GM12878 (cell line): ENCODE data around the gene PDE6D. TPM values are rescaled to one million over a fixed set of nuclear protein-coding genes. Genes with fewer than 3 reads are reported as not detected.
A peak's percentile ranks its signal among the peaks of the same experiment; 100 is the strongest.

ENCODE experiments used
- BMI1 ChIP-seq: fragments of 450-650 bp; IDR thresholded peaks from 2 replicates; pipeline ENCODE4 v1.6.1; 2016; ENCODE audit warnings: mild to moderate bottlenecking, moderate library complexity, borderline replicate concordance
- CBX3 ChIP-seq: fragments of 200-600 bp; sonication (generic); IDR thresholded peaks from 2 replicates; pipeline ENCODE4 v1.6.1; 2016; ENCODE audit warnings: low read depth, borderline replicate concordance
- CEBPB ChIP-seq, 2 experiments: fragments of 150-350 bp in 1 of 2; IDR thresholded peaks; 2 replicates each; pipeline ENCODE4 v1.6.1; 2012 to 2014; ENCODE audit warnings: low read depth in 2 of 2, low read length in 2 of 2, borderline replicate concordance in 1 of 2, inconsistent platforms in 1 of 2
- DPF2 ChIP-seq: fragments of 450-650 bp; IDR thresholded peaks from 2 replicates; pipeline ENCODE4 v1.6.1; 2017; ENCODE audit warnings: mild to moderate bottlenecking
- MEF2A ChIP-seq: IDR thresholded peaks from 2 replicates; pipeline ENCODE4 v1.6.1; 2011; ENCODE audit warnings: low read depth, mild to moderate bottlenecking, low read length, moderate library complexity; ENCODE audit not compliant: insufficient read depth
- MXI1 ChIP-seq: fragments of 150-350 bp; IDR thresholded peaks from 2 replicates; pipeline ENCODE4 v1.6.1; 2011; ENCODE audit warnings: low read depth, mild to moderate bottlenecking, inconsistent platforms, low read length, improper control_type of control experiment
- MYB ChIP-seq: fragments of 150-350 bp; IDR thresholded peaks from 2 replicates; pipeline ENCODE4 v1.6.1; 2014; ENCODE audit warnings: mild to moderate bottlenecking, low read depth, low read length, borderline replicate concordance
- NRF1 ChIP-seq: conservative IDR thresholded peaks from 2 replicates; pipeline ENCODE4 v1.6.1; 2011; ENCODE audit warnings: mild to moderate bottlenecking, low read depth, low read length, improper control_type of control experiment
- POLR2AphosphoS2 ChIP-seq: IDR thresholded peaks from 2 replicates; pipeline ENCODE4 v1.6.1; 2011; ENCODE audit warnings: low read depth, mild to moderate bottlenecking, low read length, improper control_type of control experiment, moderate library complexity
- POLR2AphosphoS5 ChIP-seq: IDR thresholded peaks from 2 replicates; pipeline ENCODE4 v1.6.1; 2011; ENCODE audit warnings: mild to moderate bottlenecking, low read length, inconsistent platforms
- RELA ChIP-seq: fragments of 450-650 bp; IDR thresholded peaks from 2 replicates; pipeline ENCODE4 v1.8.0; 2014; ENCODE audit warnings: borderline replicate concordance; ENCODE audit not compliant: partially characterized antibody
- SMAD1 ChIP-seq: fragments of 450-650 bp; IDR thresholded peaks from 2 replicates; pipeline ENCODE4 v1.6.1; 2018; ENCODE audit warnings: mild to moderate bottlenecking, low read depth; ENCODE audit not compliant: partially characterized antibody
- SPI1 ChIP-seq: IDR thresholded peaks from 2 replicates; pipeline ENCODE4 v1.6.1; 2011; ENCODE audit warnings: low read depth, mild to moderate bottlenecking, low read length, moderate library complexity, borderline replicate concordance; ENCODE audit not compliant: insufficient read depth
- SRF ChIP-seq, 2 experiments: IDR thresholded peaks; 2 replicates each; pipeline ENCODE4 v1.6.1; 2011; ENCODE audit warnings: low read depth in 2 of 2, low read length in 2 of 2, mild to moderate bottlenecking in 1 of 2, moderate library complexity in 1 of 2
- ZNF384 ChIP-seq: IDR thresholded peaks from 2 replicates; pipeline ENCODE4 v1.6.1; 2012; ENCODE audit warnings: low read depth, mild to moderate bottlenecking, low read length, improper control_type of control experiment, borderline replicate concordance
- ZZZ3 ChIP-seq: IDR thresholded peaks from 2 replicates; pipeline ENCODE4 v1.6.1; 2011; ENCODE audit warnings: low read depth; ENCODE audit not compliant: control insufficient read depth, insufficient read length
- polyA plus RNA-seq, 11 experiments: library from polyadenylated mRNA; depleted of rRNA in 4 of 11; unstranded in 6 of 11; stranded (reverse) in 5 of 11; fragments of >200 nt; fragmentation: Nextera tagmentation in 4 of 11; fragmentation: Illumina TruSeq in 1 of 11; extraction: Ambion mirVana in 4 of 11; extraction: Trizol in 1 of 11; gene quantifications; 1 replicate in 1 of 11; 2 replicates in 10 of 11; pipeline versions ENCODE4 v1.2.1 to v1.2.3, GENCODE V29; 2011 to 2016; ENCODE audit warnings: inconsistent platforms in 2 of 11, missing spikeins in 2 of 11, low read depth in 1 of 11
- total RNA-seq, 4 experiments: library from RNA; depleted of rRNA in 3 of 4; stranded (reverse); fragments of >200 nt in 3 of 4; fragmentation: Illumina TruSeq in 1 of 4; extraction: Trizol in 1 of 4; gene quantifications; 2 replicates each; pipeline versions ENCODE4 v1.2.1 to v1.2.3, GENCODE V29; 2013 to 2021
- TF ChIP-seq, protein P1 (sequence below): fragments of 450-650 bp; IDR thresholded peaks from 2 replicates; pipeline ENCODE4 v1.6.1; 2018; ENCODE audit warnings: mild to moderate bottlenecking, low read depth, moderate library complexity; ENCODE audit not compliant: partially characterized antibody
- TF ChIP-seq, protein P2 (sequence below): IDR thresholded peaks from 2 replicates; pipeline ENCODE4 v1.6.1; 2011; ENCODE audit warnings: low read depth, mild to moderate bottlenecking, low read length, moderate library complexity, borderline replicate concordance; ENCODE audit errors: extremely low read depth

Gene PDE6D
- total and polyA plus RNA-seq, 10 of the 15 experiments (the other 5 are each of a cell fraction or from before 2014, with no cell fraction given) = 8.2 to 69.4 (median 56.2) TPM

DNA sequence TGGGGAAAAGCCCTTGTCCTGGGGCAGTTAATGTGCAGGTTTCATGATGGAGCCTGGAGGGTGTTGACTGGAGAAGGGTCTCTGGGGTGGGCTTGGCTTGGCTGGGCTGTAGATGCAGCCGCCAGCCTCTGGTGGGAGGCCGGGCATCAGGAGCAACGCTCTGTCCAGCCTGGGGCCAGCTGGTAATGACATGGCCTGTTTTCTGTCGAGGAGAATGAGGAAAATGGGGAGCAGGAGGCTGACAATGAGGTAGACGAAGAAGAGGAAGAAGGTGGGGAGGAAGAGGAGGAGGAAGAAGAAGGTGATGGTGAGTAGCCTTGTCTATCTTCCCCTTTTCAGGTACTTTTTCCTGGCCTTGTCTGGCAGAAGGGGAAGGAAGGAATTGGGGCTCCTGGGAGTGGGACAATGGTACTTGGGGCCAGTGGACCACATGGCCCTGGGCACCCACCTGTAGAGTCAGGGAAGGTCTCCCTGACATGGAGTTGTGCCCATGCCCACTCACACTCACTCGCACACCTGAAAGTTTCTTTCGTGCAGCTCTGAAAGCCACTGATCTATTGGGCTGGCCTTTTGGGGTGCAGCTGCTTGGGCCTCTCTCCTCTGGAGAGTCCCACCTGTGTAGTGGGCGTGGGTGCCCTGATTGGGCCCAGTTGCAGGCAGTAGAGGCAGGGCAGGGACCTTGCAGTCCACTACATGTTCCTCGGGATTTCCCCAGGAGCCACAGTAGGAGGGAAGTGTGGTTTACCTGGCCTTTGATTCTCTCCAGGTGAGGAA is 69.2 kb downstream of the PDE6D start (continued):
- TF ChIP-seq, protein P1, sequence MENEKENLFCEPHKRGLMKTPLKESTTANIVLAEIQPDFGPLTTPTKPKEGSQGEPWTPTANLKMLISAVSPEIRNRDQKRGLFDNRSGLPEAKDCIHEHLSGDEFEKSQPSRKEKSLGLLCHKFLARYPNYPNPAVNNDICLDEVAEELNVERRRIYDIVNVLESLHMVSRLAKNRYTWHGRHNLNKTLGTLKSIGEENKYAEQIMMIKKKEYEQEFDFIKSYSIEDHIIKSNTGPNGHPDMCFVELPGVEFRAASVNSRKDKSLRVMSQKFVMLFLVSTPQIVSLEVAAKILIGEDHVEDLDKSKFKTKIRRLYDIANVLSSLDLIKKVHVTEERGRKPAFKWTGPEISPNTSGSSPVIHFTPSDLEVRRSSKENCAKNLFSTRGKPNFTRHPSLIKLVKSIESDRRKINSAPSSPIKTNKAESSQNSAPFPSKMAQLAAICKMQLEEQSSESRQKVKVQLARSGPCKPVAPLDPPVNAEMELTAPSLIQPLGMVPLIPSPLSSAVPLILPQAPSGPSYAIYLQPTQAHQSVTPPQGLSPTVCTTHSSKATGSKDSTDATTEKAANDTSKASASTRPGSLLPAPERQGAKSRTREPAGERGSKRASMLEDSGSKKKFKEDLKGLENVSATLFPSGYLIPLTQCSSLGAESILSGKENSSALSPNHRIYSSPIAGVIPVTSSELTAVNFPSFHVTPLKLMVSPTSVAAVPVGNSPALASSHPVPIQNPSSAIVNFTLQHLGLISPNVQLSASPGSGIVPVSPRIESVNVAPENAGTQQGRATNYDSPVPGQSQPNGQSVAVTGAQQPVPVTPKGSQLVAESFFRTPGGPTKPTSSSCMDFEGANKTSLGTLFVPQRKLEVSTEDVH = no peak
- TF ChIP-seq ZNF384 (no peak), CBX3 (no peak), DPF2 (no peak), SMAD1 (peak; percentile 13), MXI1 (no peak), ZZZ3 (no peak), NRF1 (no peak), SRF (IDR thresholded peaks at IDR 0.05; ENCODE audit: low read depth in 2 of 2, low read length in 2 of 2) (no peak), CEBPB (IDR thresholded peaks at IDR 0.05; ENCODE audit: borderline replicate concordance in 1 of 2, low read depth in 2 of 2, low read length in 2 of 2) (no peak), BMI1 (no peak), SPI1 (no peak), MEF2A (no peak), RELA (no peak), MYB (no peak), POLR2AphosphoS2 (peak; percentile 0; the same call in 1 of the 2 replicates), POLR2AphosphoS5 (peak; percentile 91)
- TF ChIP-seq, protein P2, sequence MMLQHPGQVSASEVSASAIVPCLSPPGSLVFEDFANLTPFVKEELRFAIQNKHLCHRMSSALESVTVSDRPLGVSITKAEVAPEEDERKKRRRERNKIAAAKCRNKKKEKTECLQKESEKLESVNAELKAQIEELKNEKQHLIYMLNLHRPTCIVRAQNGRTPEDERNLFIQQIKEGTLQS = no peak
- TF ChIP-seq, all 136 proteins: peak for 6
